ENCODE data around the gene PAX7.

PAX7 gene

DNA sequence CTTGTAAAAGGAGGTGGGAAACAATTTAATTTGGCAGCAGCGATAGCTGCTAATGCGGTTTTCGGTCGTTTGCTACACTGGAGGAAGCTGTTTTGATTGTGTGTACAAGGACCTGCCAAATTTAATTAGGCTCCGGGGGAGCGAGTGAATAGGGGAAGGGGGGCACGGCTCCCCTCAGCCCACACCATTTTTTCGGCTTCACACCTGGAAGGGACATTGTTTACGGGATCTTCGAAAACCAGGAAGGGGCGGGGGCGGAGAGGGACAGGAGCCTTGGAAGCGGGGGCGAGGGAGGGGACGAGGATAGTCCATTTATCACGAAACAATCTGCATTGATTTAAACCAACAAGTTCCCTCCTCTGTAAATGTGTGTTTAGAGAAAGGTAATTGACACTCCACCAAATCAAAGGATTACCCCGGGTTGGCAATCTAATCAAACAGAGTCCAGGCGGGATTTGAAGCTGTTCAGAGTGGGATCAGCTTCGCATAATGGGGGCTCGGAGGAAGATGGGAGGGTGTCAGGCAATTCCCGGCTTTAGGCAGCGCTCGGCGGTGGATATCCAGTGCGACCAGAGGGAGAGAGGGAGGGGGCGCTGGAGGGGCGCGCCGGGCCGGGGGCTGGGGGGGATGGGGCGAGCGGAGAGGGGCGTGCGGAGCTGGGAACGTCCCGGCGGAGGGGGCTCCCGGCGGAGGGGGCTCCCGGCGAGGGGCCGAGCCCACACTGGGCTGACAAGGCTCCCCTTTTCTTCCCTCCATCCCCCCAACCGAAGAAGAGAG lies 9.8 kb downstream of the PAX7 start:
- no peak for DNase-seq (ENCODE audit: low read depth in 2 of 2)

- no peak for DNase-seq (ENCODE audit: low read depth in 2 of 2)
These were observed 10.6 kb downstream of the PAX7 start for GRCh38 chr1:18641005-18641941.

DNA sequence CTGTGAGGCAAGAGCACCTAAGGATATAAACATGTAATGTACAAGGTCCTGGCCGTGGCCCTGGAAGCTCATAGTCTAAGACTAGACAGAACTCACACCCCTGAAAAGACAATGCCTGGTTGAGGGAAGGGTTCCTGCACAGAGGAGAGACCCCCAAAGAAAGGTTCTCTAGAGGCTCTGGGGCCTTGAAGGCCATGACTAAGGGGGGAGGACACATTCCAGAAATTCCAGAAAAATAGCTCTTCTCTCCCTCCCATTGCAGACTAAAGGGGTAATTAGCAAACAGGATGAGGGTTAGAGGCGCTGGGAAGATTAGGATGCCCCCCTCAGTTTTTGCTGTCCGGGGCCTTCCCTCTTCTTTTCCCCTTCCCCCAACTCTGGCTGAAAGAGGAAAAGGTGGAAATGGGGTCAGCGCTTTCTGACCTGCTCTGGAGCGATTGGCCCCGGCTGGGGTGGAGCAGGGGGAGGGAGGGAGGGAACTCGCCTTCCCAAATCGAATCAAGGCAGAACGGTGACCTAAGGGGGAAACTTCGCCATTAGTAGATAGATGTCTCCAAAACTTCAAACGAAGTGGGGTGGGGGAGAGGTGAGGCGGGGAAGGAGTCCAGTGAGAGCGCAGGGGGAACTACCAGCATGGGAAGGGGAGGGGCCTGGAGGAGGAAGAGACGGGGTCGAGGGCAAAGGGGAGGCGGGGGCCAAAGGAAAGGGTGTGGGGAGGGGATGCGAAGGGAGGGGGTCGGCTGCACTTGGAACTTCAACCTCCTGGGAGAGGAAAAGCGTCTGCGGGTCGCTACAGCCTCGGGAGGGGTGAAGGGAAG lies 11.8 kb downstream of the PAX7 start:
- no peak for DNase-seq (ENCODE audit: low read depth in 2 of 2)

GRCh38 chr1:18643154-18644012 lies 12.7 kb downstream of the PAX7 start:
- no peak for DNase-seq (ENCODE audit: low read depth in 2 of 2)

DNA sequence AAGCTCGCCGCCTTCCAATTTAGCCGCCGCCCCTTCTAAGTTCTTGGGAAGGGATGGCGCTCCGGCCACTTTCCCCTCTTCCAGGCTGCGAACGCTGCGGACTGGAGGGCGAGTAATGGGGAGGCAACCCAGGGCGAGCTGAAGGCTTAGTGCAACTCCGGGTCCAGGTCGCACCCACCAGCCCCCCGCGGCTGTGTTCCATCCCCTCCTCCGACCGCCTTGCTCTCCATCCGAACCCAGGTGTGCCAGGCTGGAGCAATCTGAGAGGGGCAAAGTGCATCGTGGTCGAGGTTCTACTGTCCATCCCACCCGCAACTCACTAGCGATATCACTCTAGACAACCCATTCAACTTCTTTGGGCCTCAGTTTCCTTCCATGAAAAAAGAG lies 13.4 kb downstream of the PAX7 start:
- no peak for DNase-seq (ENCODE audit: low read depth in 2 of 2)

DNA sequence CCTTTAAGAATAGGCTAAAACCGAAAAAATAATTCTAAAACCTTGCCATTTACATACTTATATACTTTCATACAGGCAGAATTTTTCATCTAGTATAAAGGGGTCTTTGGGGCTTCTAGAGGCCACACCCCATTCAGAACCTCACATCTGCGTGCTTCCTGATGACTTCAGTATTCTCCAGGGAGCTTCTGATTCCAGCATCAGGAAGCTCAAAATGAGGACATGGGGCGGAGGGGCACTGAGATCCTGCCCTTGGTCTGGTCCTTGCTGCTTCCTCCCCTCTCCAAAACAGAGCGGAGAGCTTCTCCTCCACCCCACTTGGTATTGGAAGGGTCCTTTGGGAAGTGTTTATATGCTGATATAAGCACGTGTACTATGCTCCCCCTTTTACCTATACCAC lies 13.8 kb downstream of the PAX7 start:
- DNase-seq (ENCODE audit: low read depth in 2 of 2): no peak

DNA sequence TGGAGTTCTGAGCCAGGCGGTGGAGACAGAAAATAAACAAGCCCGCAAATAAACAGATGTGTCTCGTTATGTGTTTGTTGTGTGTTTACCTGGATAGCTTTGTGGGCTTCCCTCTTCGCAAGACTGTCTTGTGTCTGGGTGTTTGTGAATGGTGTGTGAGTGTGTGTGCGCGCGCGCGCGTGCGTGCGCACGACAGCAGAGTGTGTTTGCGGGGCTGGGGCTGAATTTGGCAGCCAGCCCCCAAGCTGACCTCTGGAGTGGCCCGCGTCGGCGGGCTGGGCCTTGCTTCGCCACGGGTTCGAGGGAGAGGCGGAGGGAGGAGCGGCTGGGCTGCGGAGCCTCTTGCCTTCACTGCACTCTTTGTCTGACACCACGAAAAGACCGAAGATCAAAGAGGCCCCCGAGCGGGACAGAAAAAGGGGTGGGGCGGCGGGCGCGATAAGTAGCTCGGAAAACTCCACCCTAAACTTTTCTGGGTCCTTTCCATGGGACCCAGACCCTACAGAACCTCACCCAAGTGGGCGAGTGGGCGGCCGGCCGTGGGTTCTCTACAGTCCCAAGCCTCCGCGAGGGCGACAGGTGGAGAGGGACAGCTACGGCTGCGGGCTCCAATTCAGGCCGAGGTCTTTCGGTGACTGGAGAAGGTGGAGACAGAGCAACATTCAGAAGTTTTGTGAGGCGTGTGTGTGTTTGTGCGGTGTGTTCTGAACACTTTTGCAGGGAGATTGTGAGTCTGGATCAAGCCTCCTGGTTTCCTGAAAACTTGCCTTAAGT lies 14.5 kb downstream of the PAX7 start:
- DNase-seq (ENCODE audit: low read depth in 2 of 2): no peak

GRCh38 chr1:18645747-18646090 lies 15.1 kb downstream of the PAX7 start:
- DNase-seq (ENCODE audit: low read depth in 2 of 2): no peak

DNA sequence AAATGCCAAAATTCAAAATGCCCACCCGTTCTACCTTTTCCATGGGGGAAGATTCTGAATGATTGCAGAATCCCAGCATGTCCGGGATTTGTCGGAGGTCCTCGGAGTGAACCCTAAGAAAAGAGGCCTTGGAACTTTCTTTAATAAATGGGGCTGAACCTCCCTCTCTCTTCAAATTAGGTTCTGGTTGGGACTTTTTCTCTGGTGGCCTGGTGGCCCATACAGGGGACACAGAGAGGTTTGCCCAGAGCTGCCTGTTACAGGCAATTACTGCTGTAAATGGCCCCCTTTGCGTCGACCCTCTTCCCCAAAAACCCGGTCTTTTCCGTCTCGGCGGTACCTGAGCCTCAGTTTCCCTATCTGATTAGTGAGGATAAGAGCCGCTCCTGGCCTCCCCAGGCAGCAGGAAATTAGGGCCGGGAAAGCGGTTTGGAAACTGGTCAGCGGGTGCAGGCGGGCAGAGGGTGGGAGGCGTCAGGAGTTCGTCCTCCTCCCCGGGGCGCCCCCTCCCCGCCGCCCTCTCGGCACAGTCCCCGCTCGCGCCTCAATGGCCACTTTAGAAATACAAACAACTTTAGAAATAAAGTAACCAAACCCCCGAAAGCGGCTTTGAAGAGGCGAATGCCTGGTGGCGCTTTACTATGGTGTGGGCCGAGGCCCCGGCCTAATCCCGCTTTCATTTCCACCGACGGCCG lies 15.6 kb downstream of the PAX7 start:
- DNase-seq (ENCODE audit: low read depth in 2 of 2): no peak

DNA sequence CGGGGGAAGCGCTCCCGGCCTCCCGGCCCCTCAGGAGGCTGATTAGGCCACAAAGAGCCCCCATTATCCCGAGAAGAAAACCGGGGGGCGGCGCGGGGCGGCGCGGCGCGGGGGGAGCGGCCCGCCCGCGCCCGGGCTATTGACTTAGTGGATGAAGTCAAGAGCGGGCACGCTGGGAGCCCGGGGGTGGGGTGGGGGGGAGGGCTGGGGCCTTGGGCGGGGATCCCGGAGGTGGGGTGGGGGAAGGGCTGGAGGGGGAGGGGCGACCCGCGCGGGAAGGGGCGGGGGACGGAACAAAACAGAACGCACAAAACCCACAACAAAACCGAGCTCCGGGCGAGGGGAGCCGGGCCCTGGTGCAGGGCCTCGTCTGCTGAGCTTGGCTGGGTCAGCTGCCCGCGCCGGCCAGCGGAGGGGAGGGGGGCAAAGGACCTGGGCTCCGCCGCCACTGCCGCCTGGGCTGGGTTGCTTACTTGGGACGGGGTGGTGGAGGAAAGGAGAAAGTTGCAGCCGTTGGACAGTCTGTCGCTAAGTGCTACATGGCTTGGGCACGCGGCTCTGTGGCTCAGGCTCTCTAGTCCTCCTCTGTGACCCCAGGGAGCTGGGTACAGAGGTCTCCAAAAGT lies 16.3 kb downstream of the PAX7 start:
- DNase-seq (ENCODE audit: low read depth in 2 of 2): no peak

GRCh38 chr1:18647681-18648214 lies 17.1 kb downstream of the PAX7 start:
- no peak for DNase-seq (ENCODE audit: low read depth in 2 of 2)

DNA sequence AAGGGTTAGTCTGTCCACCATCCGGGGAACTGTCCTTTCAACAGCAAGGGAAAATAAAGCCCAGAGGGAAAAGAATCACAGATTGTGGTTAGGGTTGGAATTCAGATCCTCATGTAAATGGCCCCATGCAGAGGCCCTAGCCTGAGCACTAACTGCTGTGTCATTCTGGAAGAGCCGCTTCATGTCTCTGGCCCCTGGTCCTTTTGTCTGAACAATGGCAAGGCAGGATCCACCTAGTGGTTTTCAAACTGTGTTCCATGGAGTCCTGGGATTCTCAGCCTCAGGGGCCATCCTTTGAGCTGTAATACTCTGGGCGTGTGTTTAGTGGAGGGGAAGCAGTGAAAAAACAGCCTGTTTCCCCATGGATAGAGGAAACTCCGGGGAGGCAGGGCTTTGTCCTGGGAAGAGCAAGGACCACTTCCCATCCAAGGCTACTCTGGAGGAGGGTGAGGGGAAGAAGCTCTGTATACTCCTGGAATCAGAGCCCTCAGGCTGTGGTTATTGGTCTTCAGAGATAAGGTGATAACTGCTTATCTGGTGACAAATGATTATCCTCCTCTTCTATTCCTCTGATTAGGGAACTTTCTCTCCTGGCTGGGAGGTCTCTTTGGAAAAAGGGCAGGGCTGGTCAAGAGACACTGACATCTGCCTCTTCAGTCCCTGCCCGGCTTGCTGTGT lies 19.2 kb downstream of the PAX7 start:
- no peak for DNase-seq (ENCODE audit: low read depth in 2 of 2)

DNA sequence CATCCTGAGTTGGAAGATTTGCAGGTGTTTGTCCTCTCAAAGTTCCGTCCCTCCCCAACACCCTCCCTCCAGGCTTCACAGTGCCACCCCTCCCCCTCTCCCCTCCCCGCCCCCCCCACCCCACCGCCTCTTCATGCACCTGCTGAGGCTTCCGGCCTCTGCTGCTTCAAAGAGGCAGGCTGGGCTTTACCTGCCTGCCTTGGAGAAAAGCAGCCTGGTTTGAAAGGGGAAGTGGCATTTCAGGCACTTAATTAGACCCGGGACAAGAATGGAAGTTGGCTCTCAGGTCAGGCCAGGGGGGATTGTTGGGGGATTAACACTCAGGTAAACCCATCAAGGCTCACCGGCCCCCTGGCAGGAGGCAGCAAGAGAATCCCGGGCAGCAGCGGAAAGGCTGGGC lies 21.1 kb downstream of the PAX7 start:
- no peak for DNase-seq (ENCODE audit: low read depth in 2 of 2)

GRCh38 chr1:18652791-18653190 lies 22.1 kb downstream of the PAX7 start:
- no peak for DNase-seq (ENCODE audit: low read depth in 2 of 2)

- DNase-seq (ENCODE audit: low read depth in 2 of 2): no peak
These were observed 22.7 kb downstream of the PAX7 start for GRCh38 chr1:18653367-18653766.

DNA sequence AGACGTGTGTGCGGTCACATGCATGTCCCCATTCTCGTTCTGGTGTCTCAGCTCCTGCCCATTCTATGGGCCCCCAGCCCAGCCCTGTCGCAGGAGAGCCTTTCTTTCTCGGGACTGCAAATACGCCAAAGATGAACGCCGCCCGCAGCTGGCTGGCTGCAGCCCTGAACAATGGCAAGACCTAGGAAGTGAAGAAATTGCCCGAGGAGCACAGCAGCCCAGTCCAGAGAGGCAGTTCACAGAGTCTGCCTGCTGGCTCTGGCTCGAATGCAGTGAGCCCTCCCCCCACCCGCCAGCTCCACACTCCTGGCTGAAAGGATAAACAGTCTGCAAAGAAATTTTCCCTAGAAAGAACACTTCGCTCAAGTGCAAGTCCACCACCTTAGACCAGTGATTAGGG lies 23.3 kb downstream of the PAX7 start:
- DNase-seq (ENCODE audit: low read depth in 2 of 2): no peak

DNA sequence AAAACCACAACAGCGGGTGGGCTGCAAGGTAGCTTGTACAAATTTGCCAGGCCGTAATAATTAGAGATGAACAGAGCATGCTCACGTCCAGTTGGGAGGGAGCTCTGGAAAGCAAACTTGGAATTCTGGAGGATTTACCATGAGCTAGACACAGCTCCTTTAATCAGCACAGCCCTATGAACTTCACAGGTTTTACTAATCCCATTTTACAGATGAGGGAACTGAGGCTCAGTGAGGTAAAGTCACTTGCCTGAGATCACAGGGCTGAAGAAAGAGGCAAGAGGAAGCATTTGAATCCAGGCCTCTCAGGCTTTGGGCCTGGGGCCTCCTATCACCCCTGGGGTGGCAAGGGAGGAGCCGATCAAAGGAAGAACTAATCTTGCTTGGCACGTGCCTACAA lies 24.0 kb downstream of the PAX7 start:
- no peak for DNase-seq (ENCODE audit: low read depth in 2 of 2)

DNA sequence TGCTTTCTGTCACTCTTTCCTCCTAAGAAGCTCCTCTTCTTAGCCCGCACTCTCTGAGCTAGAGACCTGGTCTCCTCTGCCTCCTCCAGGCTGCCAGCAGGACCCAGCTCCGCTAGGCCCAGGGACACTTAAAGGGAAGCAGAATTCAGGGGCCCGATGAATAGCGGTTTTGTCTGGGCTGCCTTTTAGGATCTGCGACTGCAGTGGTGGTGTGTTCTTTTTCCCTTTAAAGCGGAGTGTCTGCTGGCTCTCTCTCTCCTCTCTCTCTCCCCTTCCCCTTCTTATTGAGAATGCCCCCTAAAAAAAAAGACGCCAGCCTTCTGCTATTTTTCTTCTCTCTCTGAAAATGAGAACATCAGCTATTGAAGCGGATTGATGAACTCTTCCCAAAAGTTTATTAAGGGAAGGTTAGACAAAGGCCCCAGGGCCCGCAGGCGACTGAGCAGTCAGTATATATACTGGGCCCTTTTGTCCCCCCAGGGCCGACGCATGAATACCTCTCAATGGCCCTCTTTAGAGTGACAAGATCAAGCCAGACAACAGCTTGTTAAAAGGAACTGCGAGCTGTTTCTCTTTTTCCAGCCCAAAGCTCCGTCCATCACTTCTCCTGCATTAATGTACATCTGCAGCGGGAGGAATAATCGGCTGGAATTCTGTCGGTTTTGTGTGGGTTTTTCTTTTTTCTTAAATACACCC lies 27.0 kb downstream of the PAX7 start:
- DNase-seq (ENCODE audit: low read depth in 2 of 2): no peak

Data from fibroblast of skin of left quadriceps (primary cell).